GM21737 (cell line): Measurements from ENCODE around the gene KDM8.

Source experiments
- ATAC-seq: cut with Tn5 transposase; IDR thresholded peaks from one replicate; pipeline ENCODE4 v1.9.1; 2021; ENCODE audit warnings: mild to moderate bottlenecking, moderate library complexity; ENCODE audit not compliant: unreplicated experiment

The KDM8 gene

DNA sequence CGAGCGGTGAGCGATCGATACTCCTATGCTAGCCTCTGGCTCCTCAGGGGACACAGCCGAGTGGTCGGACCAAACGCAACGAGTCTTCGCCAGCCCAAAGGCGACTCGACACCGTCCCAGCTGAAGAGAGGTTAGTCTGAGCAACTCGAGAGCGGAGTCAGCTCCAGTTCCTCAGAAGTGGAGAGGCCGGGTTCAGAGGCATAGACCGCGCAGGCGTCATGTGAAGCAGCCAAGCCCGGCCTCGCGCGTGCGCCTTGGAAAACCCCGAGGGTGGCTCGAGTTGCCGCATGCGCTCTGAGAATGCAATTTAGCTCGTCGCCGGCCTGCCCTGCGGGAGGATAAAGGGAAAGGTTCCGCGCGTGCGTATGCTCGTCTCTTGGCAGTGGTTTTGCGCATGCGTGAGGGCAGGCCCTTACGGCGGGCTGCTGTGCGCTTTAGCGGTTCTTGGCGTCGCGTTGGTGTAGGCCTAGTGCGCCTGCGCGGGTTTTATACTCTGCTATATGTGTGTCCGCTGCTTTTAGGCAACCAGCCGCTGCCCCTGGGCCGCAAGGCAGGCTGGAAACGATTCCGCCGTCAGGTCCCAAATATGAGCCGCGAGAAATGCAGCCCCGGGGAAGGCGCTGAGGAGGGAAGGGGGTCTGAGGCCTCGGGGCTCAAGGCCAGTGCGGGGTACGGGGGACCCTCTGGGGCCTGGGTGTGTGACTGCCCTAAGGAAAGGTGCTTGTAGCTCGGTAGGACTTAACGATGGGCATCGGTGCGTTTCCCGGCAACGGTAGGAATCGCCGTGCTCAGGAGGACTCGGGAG, at the start of gene KDM8:
TSS of gene KDM8 (plus strand) at position 20 of the 805 bp plus-strand sequence. CDS start 6,598 bp downstream, outside the sequence.
- ATAC-seq = peak; percentile 69

DNA sequence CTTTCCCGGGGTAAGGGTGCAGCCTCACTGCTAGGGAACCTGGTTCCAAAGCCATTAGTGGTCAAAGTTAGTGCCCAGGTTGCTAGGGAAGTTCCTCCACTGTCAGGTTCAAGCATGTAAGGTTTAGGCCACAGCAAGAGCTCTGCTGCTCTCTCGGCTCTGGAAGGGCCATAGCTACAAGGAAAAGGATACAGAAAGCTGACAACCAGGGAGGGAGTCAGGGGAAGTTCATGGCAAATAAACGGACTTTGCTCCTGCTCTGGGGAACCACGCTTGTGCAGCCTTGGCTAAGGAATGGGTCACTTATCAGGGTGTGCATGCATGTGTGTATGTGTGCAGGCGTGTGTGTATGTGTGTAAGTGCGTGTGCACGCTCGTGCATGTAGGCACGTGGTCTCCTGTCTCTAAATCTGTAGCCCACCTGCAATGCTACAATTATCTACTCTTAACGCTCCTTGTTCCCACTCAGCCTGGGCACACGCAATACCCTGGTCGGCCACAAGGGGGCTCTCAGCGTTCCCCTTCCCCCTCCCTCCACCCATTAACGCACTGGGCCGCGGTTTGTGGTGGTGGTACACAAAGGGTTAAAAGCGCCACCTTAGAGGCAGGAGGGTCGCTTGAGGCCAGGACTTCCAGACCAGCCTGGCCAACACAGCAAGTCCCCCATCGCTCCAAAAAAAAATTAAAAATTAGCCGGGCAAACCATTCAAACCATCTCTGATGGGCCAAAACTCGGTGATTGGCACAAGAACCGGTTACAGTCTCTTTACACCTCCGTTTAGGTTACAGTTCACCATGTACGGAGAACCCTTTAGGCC, 48.4 kb upstream of the KDM8 start:
- no peak for ATAC-seq

GRCh38 chr16:27156579-27156978, 46.7 kb upstream of the KDM8 start:
- ATAC-seq = no peak

GRCh38 chr16:27161398-27161797, 41.9 kb upstream of the KDM8 start:
- ATAC-seq = no peak

DNA sequence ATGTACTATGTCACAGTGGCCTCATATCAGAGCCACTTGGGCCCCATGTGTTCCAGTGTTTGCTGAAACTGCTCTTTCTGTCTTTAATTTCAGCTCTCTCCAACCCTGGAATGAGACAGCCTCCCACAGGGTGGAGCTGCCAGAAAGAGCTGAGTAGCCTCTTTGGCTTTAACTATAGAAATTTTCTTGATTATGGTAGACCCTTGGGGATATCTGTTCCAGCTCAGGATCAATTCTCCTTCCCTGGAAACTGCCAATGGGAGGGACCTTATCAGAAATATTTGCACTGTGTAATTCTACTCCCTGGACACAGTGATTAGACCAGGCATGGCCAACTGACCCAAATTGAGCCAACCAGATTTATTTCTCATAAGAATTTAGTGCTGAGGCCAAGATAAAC, 39.0 kb upstream of the KDM8 start:
- no peak for ATAC-seq

DNA sequence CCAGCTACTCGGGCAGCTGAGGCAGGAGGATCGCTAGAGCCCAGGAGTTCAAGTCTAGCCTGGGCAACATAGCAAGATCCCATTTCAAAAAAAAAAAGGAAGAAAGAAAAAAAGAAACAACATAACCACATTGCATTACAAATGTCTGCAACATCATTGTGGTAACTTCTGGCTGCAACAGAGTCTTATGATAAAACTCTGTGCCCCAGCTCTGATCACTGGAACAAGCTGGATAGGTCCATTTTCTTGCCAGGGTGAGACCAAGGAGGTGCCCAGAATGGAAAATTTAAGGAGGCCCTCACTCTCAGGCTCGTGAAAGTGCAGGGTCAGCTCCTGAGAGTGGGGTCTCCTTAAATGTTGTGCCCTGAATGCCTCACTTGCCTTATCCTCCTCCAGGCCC, 37.8 kb upstream of the KDM8 start:
- no peak for ATAC-seq

- no peak for ATAC-seq
Observed at GRCh38 chr16:27168790-27169189, 34.5 kb upstream of the KDM8 start.

DNA sequence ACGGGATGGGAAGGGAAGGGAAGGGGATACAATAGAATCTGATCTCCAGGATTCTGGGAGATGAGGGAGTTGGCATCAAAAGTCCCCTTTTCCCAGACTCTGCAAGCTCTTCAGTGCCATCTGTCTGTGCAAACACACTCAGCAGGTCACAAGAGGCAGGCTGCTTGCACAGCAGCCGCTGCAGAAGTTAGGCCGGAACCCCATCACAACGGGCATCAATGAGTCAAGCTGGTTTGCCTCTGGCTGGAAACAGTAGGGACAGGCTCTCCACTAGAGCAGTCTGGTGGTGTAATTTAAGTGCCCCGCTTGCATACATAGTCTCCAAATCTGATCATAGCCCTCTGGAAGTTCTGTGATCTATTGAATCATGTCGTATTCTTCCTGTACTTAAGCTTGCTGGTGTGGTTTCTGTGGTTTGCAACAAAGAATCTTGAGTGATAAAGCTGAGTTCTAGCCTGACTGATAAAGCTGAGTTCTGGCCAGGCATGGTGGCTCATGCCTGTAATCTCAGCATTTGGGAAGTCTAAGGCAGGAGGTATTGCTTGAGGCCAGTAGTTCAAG, 33.7 kb upstream of the KDM8 start:
- no peak for ATAC-seq

DNA sequence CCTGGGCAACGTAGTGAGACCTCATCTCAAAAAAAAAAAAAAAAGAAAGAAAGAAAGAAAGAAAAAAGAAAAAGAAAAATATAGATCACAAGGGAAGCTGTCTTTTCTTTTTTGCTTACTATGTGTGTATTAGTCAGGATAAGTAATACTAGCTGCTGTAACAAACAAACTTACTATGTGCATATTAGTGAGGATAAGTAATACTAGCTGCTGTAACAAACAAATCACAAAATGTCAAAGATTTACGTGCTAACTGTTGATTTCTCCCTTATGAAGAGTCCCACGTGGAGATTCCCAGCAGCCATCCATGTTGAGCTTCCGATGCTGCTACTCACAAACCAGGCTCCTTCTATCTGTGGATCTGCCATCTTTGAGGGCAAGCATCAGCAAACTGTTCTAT, 31.7 kb upstream of the KDM8 start:
- no peak for ATAC-seq

- no peak for ATAC-seq
Observed at GRCh38 chr16:27174007-27174406, 29.3 kb upstream of the KDM8 start.

DNA sequence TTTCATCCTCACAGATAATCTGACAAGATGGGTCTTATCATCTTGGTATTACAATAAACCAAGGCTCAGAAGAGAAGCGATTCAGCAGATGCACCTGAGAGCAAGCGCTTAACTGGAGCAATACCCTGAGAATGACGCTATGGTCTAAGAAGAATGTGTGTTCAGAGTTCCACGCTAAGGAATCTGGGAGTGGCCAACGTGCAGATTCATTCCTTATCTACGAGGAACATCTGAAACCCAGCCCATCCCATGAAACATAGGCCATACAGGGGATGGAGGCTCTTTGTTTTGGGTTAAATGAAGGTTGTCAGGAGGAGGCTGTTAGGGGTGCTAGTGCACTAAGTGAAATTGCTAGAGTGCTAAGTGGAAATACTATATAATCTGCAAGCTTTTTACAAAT, 28.5 kb upstream of the KDM8 start:
- ATAC-seq = no peak

GRCh38 chr16:27175888-27176287, 27.4 kb upstream of the KDM8 start:
- no peak for ATAC-seq

DNA sequence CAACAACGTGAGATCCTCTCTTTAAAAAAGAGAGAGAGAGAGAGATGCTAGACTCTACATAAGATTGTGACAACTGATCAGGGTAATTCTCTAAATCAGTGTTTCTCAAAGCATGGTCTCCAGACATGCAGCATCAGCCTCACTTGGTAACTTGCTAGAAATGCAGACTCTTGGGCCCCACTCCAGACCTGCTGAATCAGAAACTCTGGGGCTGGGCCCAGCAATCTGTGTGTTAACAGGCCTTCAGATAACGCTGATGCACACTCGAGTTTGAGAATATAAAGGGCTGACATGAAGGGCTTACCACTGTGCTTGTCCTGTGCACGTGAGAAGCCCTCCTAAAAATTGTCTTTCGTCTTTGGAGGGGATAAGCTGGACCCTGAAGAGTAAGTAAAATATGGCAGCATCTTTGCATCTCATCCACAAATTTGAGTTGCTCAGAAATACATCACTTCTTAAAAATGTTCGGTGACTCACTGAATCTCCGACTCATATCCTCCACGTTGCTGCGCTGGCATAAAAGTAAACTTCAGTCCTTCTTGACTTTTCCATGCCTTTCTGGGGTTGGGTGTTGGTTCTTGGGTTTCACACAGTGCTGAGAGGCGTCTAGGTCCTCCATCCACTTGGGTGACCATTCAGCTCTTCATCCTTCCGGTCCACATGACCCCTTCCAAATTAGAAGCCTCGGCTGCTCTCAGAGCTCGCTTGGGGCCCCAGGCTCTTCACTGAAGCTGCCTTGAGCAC, 26.1 kb upstream of the KDM8 start:
- ATAC-seq = no peak

DNA sequence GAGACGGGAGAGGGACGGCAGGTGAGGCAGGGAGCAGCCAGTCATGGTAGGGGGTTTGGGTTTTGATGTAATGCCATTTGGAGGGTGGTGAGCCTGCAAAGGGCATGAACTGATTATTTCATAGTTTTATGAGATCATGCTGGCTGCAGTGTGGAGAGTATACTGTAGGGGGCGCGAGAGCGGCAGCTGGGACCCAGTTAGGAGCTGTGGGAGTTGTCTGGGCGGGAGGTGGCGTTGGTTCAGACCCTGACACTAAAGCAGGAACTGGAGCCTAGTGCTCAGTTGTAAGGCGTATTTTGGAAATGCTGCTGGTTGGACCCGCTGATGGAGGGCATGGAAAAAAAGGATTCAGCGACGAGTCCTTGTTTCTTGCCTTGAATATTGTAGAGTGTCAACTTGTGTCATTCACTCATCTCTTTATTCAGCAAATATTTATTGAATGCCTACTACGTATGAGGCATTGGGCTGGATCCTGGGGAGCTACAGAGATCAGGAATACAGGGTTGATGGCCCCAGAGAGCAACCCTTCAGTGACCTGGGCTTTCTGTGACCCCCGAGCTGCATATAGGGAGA, 23.7 kb upstream of the KDM8 start:
- ATAC-seq = no peak

GRCh38 chr16:27181019-27181790, 22.1 kb upstream of the KDM8 start:
- ATAC-seq = no peak

- ATAC-seq = no peak
Observed at GRCh38 chr16:27182906-27183405, 20.4 kb upstream of the KDM8 start.

- no peak for ATAC-seq
Observed at GRCh38 chr16:27185776-27186130, 17.6 kb upstream of the KDM8 start.

DNA sequence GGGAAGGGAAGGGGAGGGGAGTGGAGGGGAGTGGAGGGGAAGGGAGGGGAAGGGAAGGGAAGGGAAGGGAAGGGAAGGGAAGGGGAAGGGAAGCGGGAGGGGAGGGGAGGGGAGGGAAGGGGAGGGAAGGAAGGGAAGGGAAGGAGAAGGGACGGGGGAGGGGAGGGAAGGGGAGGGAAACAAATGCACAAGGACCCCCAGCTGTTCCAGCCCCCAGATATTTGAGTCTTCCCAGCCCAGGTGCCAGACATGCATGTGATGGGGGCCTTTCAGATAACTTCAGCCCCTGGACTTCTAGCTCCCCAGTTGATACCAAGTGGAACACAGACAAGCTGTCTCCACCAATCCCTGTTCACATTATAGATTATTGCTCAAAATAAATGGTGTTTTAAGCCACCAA, 14.7 kb upstream of the KDM8 start:
- no peak for ATAC-seq

- ATAC-seq = no peak
Observed at GRCh38 chr16:27189335-27189972, 13.9 kb upstream of the KDM8 start.
